HG03060 (cell line): ENCODE data around the gene TUBG1.
"Not testable (repeated sequence)": the region's sequence is repeated elsewhere in the genome, so short reads cannot be mapped to it uniquely, and the experiment has no call there.

Experiments used
- ATAC-seq: cut with Tn5 transposase; IDR thresholded peaks from one replicate; pipeline ENCODE4 v1.9.1; 2021; ENCODE audit warnings: low read depth, moderate number of reproducible peaks; ENCODE audit not compliant: unreplicated experiment

TUBG1 gene

GRCh38 chr17:42621987-42622386 is 12.5 kb downstream of the TUBG1 start:
- not testable (repeated sequence) for ATAC-seq

GRCh38 chr17:42623271-42623670 is 13.8 kb downstream of the TUBG1 start:
- no peak for ATAC-seq

- no peak for ATAC-seq
Observed at GRCh38 chr17:42623732-42624596, 14.5 kb downstream of the TUBG1 start.

GRCh38 chr17:42627032-42627764 is 17.7 kb downstream of the TUBG1 start:
- ATAC-seq = not testable (repeated sequence)

- no peak for ATAC-seq
Observed at GRCh38 chr17:42629411-42630009, 20.0 kb downstream of the TUBG1 start.

- ATAC-seq = no peak
Observed at GRCh38 chr17:42632949-42633444, 23.5 kb downstream of the TUBG1 start.

GRCh38 chr17:42639525-42640113 is 30.1 kb downstream of the TUBG1 start:
- ATAC-seq = no peak

- no peak for ATAC-seq
Observed at GRCh38 chr17:42640121-42640520, 30.6 kb downstream of the TUBG1 start.

- no peak for ATAC-seq
Observed at GRCh38 chr17:42642336-42642735, 32.9 kb downstream of the TUBG1 start.

GRCh38 chr17:42647778-42648177 is 38.3 kb downstream of the TUBG1 start:
- no peak for ATAC-seq

- ATAC-seq = no peak
Observed at GRCh38 chr17:42651392-42651791, 41.9 kb downstream of the TUBG1 start.

GRCh38 chr17:42653179-42654124 is 44.0 kb downstream of the TUBG1 start:
- ATAC-seq = no peak

GRCh38 chr17:42655528-42655927 is 46.0 kb downstream of the TUBG1 start:
- ATAC-seq = no peak

- no peak for ATAC-seq
Observed at GRCh38 chr17:42657824-42658588, 48.5 kb downstream of the TUBG1 start.

- ATAC-seq = no peak
Observed at GRCh38 chr17:42659079-42659931, 49.8 kb downstream of the TUBG1 start, which contains the start of gene TUBG2. Gene TUBG2 (plus strand): TSS chr17:42659284. CDS start chr17:42659504, 220 bp downstream.

- not testable (repeated sequence) for ATAC-seq
Observed at GRCh38 chr17:42659932-42660274, 50.4 kb downstream of the TUBG1 start.

- no peak for ATAC-seq
Observed at GRCh38 chr17:42660692-42661345, 51.3 kb downstream of the TUBG1 start.
